HepG2 (cell line): Measurements from ENCODE around the gene HTRA3. TPM values are rescaled to one million over a fixed set of nuclear protein-coding genes. Genes with fewer than 3 reads are reported as not detected.

ENCODE experiments used
- ATAC-seq: fragments of 200-7000 bp; cut with Tn5 transposase; 3 replicates; pipeline ENCODE4 v1.9.1; 2020; ENCODE audit warnings: mild to moderate bottlenecking, moderate library complexity
- BruUV-seq: library from RNA; stranded (reverse); fragments of 400-500 nt; replicated peaks from 2 replicates; lab custom pipeline; 2021; lab: Mats Ljungman, UMichigan
- CTCF ChIA-PET: fragments of 300-600 bp; formaldehyde crosslinking; extraction: SDS; loops from one replicate; lab custom pipeline; 2021; ENCODE audit warnings: low total read pairs, inconsistent platforms, low intra/inter-chr PET ratio; lab: Yijun Ruan, JAX
- POLR2A ChIA-PET: fragments of 350-600 bp; sonication (Branson Sonifier 250); formaldehyde crosslinking; loops from one replicate; lab custom pipeline; 2020; ENCODE audit warnings: antibody characterized with exemption, inconsistent platforms; lab: Yijun Ruan, JAX
- DNase-seq: peaks from one replicate; pipeline ENCODE4 v3.0.0-alpha.2; 2015; ENCODE audit warnings: low spot score
- FAIRE-seq: peaks from 3 replicates; lab custom pipeline; 2011; peaks lifted over from hg19 to GRCh38; lab: Jason Lieb, UNC
- H2AFZ ChIP-seq: one replicate; pipeline ENCODE4 v1.6.1; 2011; ENCODE audit warnings: low read length, inconsistent platforms
- H3K27ac ChIP-seq: fragments of 300-600 bp; 3 replicates; pipeline ENCODE4 v1.8.0; 2011; ENCODE audit warnings: mixed run types, mild to moderate bottlenecking, mixed read lengths, low read length, inconsistent platforms; ENCODE audit not compliant: insufficient read depth; ENCODE audit errors: extremely low read length
- H3K27me3 ChIP-seq, 2 experiments: fragments of 200-600 bp in 1 of 2; 2 replicates in 1 of 2; 3 replicates in 1 of 2; pipeline versions ENCODE4 v1.6.0 to v1.8.0; 2011; ENCODE audit warnings: low read length in 2 of 2, mild to moderate bottlenecking in 2 of 2, moderate library complexity in 2 of 2, inconsistent platforms in 1 of 2; ENCODE audit not compliant: insufficient read depth in 2 of 2, control insufficient read depth in 1 of 2
- H3K36me3 ChIP-seq, 2 experiments: fragments of 200-600 bp in 1 of 2; replicated peaks in 1 of 2; 2 replicates in 1 of 2; 3 replicates in 1 of 2; pipeline versions ENCODE4 v1.5.1 to v1.8.0; 2011; ENCODE audit warnings: low read length in 2 of 2, inconsistent platforms in 1 of 2; ENCODE audit not compliant: insufficient read depth in 2 of 2, control insufficient read depth in 1 of 2
- H3K4me1 ChIP-seq: 2 replicates; pipeline ENCODE4 v1.5.1; 2012; ENCODE audit warnings: low read length, inconsistent platforms; ENCODE audit not compliant: insufficient read depth
- H3K4me2 ChIP-seq: 2 replicates; pipeline ENCODE4 v1.6.0; 2011; ENCODE audit warnings: low read depth, low read length, inconsistent platforms
- H3K4me3 ChIP-seq, 3 experiments: fragments of 200-600 bp in 1 of 3; sonication (generic), shearing (Covaris generic) in 1 of 3; replicated peaks in 1 of 3; 2 replicates each; pipeline ENCODE4 v1.5.1; 2011 to 2016; ENCODE audit warnings: low read length in 3 of 3, inconsistent platforms in 2 of 3, low read depth in 2 of 3, mild to moderate bottlenecking in 2 of 3, control low read depth in 1 of 3, mixed read lengths in 1 of 3; ENCODE audit not compliant: insufficient read depth in 1 of 3
- H3K79me2 ChIP-seq: one replicate; pipeline ENCODE4 v1.6.1; 2011; ENCODE audit warnings: low read length, inconsistent platforms; ENCODE audit not compliant: insufficient read depth
- H3K9ac ChIP-seq: 2 replicates; pipeline ENCODE4 v1.6.0; 2011; ENCODE audit warnings: mild to moderate bottlenecking, low read depth, low read length, inconsistent platforms; ENCODE audit not compliant: insufficient read depth
- H3K9me3 ChIP-seq: 2 replicates; pipeline ENCODE4 v1.5.1; 2012; ENCODE audit warnings: mild to moderate bottlenecking, low read length
- H4K20me1 ChIP-seq: 2 replicates; pipeline ENCODE4 v1.6.0; 2011; ENCODE audit warnings: inconsistent platforms, mild to moderate bottlenecking, low read length, moderate library complexity; ENCODE audit not compliant: insufficient read depth
- HNF1A ChIP-seq, 2 experiments: sonication (generic) in 1 of 2; formaldehyde crosslinking in 1 of 2; IDR thresholded peaks; 2 replicates each; pipeline versions ENCODE4 v1.4.0 to v1.6.1; 2016 to 2020; ENCODE audit warnings: borderline replicate concordance in 1 of 2, low read depth in 1 of 2, mild to moderate bottlenecking in 1 of 2, missing genetic modification reagents in 1 of 2
- IRF2 ChIP-seq: IDR thresholded peaks from 2 replicates; pipeline ENCODE4 v1.6.1; 2018; ENCODE audit warnings: missing genetic modification reagents, missing compliant biosample characterization
- MYNN ChIP-seq: sonication (generic); formaldehyde crosslinking; IDR thresholded peaks from 2 replicates; pipeline ENCODE4 v1.4.0; 2020; ENCODE audit warnings: mild to moderate bottlenecking, low read depth, missing genetic modification reagents
- SYNCRIP ChIP-seq: fragments of 200-400 bp; formaldehyde crosslinking; IDR thresholded peaks from 2 replicates; pipeline ENCODE4 v1.6.1; 2018; ENCODE audit warnings: mild to moderate bottlenecking, low read depth, low read length; ENCODE audit not compliant: insufficient read depth
- ZNF746 ChIP-seq: sonication (generic); formaldehyde crosslinking; IDR thresholded peaks from 2 replicates; pipeline ENCODE4 v1.8.0; 2022; ENCODE audit warnings: mild to moderate bottlenecking, missing genetic modification reagents
- ZNF891 ChIP-seq: sonication (generic); formaldehyde crosslinking; IDR thresholded peaks from 2 replicates; pipeline ENCODE4 v1.5.0; 2020; ENCODE audit warnings: mild to moderate bottlenecking, missing genetic modification reagents
- WGBS: methylation state at CpG from one replicate; pipeline ENCODE4 v1.1.6; 2017; ENCODE audit warnings: low lambda C conversion rate; 5-methylcytosine and 5-hydroxymethylcytosine counted together
- in situ Hi-C: cut with HindIII; loops from 2 replicates; pipeline ENCODE4 v1.10.0; 2017; ENCODE audit warnings: low pct_unique_long_range_greater_than_20kb; ENCODE audit not compliant: extremely low pct_ligation_motif_present
- intact Hi-C: fragments of 100-400 bp; cut with micrococcal nuclease; formaldehyde crosslinking; loops from one replicate; pipeline ENCODE4 v1.10.0; 2022; ENCODE audit not compliant: unreplicated experiment
- polyA plus RNA-seq, 8 experiments: library from polyadenylated mRNA; depleted of rRNA in 3 of 8; stranded (reverse) in 7 of 8; unstranded in 1 of 8; fragments of >200 nt; fragmentation: Illumina TruSeq in 4 of 8; extraction: Trizol in 4 of 8; gene quantifications; 2 replicates each; pipeline versions ENCODE4 v1.2.1 to v1.2.3, GENCODE V29; 2011 to 2016; ENCODE audit warnings: low read depth in 4 of 8, missing spikeins in 1 of 8, mixed read lengths in 1 of 8; ENCODE audit not compliant: insufficient read depth in 1 of 8
- total RNA-seq, 5 experiments: library from RNA; depleted of rRNA; stranded (reverse); fragments of >200 nt; fragmentation: Illumina TruSeq; extraction: Trizol; gene quantifications; 2 replicates each; pipeline ENCODE4 v1.2.3, GENCODE V29; 2016; ENCODE audit warnings: low read depth in 1 of 5
- TF ChIP-seq, protein P1 (sequence below): sonication (generic); formaldehyde crosslinking; IDR thresholded peaks from 2 replicates; pipeline ENCODE4 v1.9.0; 2021; ENCODE audit warnings: mild to moderate bottlenecking, missing genetic modification reagents
- TF ChIP-seq, protein P2 (sequence below): sonication (generic); formaldehyde crosslinking; IDR thresholded peaks from 2 replicates; pipeline ENCODE4 v1.4.0; 2020; ENCODE audit warnings: missing genetic modification reagents

The HTRA3 gene
- total and polyA plus RNA-seq, 2 of the 13 experiments (the other 11 are each of a cell fraction or from before 2014, with no cell fraction given): 0.17 TPM; not detected in 1

- TF ChIP-seq, protein P1, sequence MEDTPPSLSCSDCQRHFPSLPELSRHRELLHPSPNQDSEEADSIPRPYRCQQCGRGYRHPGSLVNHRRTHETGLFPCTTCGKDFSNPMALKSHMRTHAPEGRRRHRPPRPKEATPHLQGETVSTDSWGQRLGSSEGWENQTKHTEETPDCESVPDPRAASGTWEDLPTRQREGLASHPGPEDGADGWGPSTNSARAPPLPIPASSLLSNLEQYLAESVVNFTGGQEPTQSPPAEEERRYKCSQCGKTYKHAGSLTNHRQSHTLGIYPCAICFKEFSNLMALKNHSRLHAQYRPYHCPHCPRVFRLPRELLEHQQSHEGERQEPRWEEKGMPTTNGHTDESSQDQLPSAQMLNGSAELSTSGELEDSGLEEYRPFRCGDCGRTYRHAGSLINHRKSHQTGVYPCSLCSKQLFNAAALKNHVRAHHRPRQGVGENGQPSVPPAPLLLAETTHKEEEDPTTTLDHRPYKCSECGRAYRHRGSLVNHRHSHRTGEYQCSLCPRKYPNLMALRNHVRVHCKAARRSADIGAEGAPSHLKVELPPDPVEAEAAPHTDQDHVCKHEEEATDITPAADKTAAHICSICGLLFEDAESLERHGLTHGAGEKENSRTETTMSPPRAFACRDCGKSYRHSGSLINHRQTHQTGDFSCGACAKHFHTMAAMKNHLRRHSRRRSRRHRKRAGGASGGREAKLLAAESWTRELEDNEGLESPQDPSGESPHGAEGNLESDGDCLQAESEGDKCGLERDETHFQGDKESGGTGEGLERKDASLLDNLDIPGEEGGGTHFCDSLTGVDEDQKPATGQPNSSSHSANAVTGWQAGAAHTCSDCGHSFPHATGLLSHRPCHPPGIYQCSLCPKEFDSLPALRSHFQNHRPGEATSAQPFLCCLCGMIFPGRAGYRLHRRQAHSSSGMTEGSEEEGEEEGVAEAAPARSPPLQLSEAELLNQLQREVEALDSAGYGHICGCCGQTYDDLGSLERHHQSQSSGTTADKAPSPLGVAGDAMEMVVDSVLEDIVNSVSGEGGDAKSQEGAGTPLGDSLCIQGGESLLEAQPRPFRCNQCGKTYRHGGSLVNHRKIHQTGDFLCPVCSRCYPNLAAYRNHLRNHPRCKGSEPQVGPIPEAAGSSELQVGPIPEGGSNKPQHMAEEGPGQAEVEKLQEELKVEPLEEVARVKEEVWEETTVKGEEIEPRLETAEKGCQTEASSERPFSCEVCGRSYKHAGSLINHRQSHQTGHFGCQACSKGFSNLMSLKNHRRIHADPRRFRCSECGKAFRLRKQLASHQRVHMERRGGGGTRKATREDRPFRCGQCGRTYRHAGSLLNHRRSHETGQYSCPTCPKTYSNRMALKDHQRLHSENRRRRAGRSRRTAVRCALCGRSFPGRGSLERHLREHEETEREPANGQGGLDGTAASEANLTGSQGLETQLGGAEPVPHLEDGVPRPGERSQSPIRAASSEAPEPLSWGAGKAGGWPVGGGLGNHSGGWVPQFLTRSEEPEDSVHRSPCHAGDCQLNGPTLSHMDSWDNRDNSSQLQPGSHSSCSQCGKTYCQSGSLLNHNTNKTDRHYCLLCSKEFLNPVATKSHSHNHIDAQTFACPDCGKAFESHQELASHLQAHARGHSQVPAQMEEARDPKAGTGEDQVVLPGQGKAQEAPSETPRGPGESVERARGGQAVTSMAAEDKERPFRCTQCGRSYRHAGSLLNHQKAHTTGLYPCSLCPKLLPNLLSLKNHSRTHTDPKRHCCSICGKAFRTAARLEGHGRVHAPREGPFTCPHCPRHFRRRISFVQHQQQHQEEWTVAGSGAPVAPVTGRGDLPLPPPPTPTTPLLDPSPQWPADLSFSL: no peak
- TF ChIP-seq MYNN (CRISPR knock-in tag): no peak
Observed at GRCh38 chr4:8230033-8230432, 39.5 kb upstream of the HTRA3 start (continued).

DNA sequence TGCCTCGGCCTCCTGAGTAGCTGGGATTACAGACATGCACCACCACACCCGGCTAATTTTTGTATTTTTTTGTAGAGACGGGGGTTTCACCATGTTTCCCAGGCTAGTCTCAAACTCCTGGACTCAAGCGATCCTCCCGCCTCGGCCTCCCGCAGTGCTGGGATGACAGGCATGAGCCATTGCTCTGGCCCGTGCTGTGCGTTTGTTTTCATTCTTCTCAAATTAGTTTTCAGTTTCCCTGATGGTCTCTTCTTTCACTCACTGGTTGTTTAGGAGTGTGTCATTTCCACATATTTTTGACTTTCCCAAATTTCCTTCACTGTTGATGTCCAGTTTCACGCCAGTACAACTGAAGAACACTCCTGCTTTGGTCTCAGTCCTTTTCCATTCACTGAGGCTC is 38.7 kb upstream of the HTRA3 start:
- Histone ChIP-seq H3K9ac (no peak overlapping the region), H3K79me2 (no peaks in the 10 kb centered on the region), H3K4me1 (peaks cover 29% of the 10 kb centered on the region), H3K4me2 (no peak overlapping the region), H3K27ac (no peak overlapping the region), H3K27me3 (no peaks in the 10 kb centered on the region), H3K36me3 (peaks cover 18 to 37% of the 10 kb centered on the region in 2 experiments; a peak in 4 of 5 replicates), H2AFZ (no peak overlapping the region), H3K4me3 (no peak overlapping the region), H4K20me1 (no peaks in the 10 kb centered on the region), H3K9me3 (no peaks in the 10 kb centered on the region)
- intact Hi-C loops: no loop called here
- ATAC-seq (no peak), DNase-seq (no peak), FAIRE-seq (no peak)
- WGBS: 98% methylated on average over 10 of the region's 10 CpGs
- CTCF ChIA-PET: no interaction called here
- POLR2A ChIA-PET: no interaction called here
- in situ Hi-C loops: no loop called here
- BruUV-seq: no TSS peak
- TF ChIP-seq ZNF891 (CRISPR knock-in tag) (no peak), SYNCRIP (no peak), IRF2 (no peak), ZNF746 (CRISPR knock-in tag) (no peak), HNF1A (IDR thresholded peaks at IDR 0.05; ENCODE audit: low read depth) (no peak), HNF1A (CRISPR knock-in tag; IDR thresholded peaks at IDR 0.05; ENCODE audit: borderline replicate concordance) (no peak)
- TF ChIP-seq, protein P2, sequence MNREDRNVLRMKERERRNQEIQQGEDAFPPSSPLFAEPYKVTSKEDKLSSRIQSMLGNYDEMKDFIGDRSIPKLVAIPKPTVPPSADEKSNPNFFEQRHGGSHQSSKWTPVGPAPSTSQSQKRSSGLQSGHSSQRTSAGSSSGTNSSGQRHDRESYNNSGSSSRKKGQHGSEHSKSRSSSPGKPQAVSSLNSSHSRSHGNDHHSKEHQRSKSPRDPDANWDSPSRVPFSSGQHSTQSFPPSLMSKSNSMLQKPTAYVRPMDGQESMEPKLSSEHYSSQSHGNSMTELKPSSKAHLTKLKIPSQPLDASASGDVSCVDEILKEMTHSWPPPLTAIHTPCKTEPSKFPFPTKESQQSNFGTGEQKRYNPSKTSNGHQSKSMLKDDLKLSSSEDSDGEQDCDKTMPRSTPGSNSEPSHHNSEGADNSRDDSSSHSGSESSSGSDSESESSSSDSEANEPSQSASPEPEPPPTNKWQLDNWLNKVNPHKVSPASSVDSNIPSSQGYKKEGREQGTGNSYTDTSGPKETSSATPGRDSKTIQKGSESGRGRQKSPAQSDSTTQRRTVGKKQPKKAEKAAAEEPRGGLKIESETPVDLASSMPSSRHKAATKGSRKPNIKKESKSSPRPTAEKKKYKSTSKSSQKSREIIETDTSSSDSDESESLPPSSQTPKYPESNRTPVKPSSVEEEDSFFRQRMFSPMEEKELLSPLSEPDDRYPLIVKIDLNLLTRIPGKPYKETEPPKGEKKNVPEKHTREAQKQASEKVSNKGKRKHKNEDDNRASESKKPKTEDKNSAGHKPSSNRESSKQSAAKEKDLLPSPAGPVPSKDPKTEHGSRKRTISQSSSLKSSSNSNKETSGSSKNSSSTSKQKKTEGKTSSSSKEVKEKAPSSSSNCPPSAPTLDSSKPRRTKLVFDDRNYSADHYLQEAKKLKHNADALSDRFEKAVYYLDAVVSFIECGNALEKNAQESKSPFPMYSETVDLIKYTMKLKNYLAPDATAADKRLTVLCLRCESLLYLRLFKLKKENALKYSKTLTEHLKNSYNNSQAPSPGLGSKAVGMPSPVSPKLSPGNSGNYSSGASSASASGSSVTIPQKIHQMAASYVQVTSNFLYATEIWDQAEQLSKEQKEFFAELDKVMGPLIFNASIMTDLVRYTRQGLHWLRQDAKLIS (CRISPR knock-in tag): no peak
